OCI-LY3 (cell line): ENCODE measurements around the gene OLIG2.

Source experiments
- CTCF ChIP-seq: fragments of 200-600, 300-600 bp; sonication (generic); IDR thresholded peaks from 2 replicates; pipeline ENCODE4 v1.5.1; 2014; ENCODE audit warnings: antibody characterized with exemption, low read length, low read depth
- EZH2phosphoT487 ChIP-seq: fragments of 200-600 bp; shearing (Covaris generic); IDR thresholded peaks from 2 replicates; pipeline ENCODE4 v1.6.1; 2018; ENCODE audit warnings: antibody characterized with exemption, mixed run types, low read depth

GRCh38 chr21:33033094-33033951 lies 7.6 kb downstream of the OLIG2 start:
- no peak for TF ChIP-seq CTCF
- no peak for TF ChIP-seq EZH2phosphoT487
